ENCODE results near the gene DLG2. TPM values are rescaled to one million over a fixed set of nuclear protein-coding genes. Genes with fewer than 3 reads are reported as not detected.

Gene DLG2
- total RNA-seq, 1 donor from 2014 or later, result 2.4 TPM

DNA sequence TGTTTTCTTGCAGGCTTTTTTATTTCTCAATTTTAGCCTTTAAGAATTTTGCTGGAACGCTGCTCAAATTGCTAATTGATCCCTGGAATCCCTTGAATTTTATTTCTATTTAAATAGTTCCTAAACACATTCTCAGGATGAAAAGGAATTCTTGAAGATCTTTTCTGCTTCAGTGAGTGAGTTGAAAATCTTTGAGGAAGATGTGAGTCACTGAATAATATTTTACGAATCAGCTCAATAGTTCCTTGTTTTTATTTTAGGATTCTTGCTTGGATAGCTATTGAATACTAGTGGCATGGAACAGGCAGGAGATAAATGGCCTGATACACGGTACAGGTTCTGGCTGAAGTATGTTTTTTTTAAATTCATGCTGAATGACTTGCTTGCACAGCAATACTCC, 2146.3 kb downstream of the DLG2 start:
- H3K4me3 Mint-ChIP-seq (ENCODE audit: low read depth), result no peak overlapping the region
- peaks cover 14% of the 10 kb centered on the region for H3K27me3 Mint-ChIP-seq

DNA sequence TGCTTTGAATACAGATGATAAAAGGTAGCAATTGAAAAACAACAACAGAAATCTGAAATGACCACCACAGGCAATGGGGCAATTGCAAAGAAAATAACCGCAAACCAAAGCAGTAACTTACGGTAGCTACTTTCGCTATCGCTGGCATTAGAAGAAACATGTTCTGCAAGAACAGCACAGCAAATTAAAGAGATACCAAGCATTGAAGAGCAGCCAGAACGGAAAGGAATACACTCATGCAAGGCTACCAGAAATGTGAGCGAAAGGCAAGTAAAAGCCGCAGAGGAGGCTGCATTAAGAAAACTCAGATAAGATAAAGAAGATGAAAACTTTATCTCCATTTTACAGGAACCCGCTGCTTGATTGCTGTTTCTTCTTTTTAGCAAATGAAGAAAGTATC, 2146.9 kb downstream of the DLG2 start:
- peaks cover 1% of the 10 kb centered on the region for H3K4me1 Mint-ChIP-seq (ENCODE audit: low read depth)
- no peak for DNase-seq (ENCODE audit: low spot score, unreplicated experiment)
- H3K27me3 Mint-ChIP-seq, result peaks cover 14% of the 10 kb centered on the region
- TF ChIP-seq, protein P1, sequence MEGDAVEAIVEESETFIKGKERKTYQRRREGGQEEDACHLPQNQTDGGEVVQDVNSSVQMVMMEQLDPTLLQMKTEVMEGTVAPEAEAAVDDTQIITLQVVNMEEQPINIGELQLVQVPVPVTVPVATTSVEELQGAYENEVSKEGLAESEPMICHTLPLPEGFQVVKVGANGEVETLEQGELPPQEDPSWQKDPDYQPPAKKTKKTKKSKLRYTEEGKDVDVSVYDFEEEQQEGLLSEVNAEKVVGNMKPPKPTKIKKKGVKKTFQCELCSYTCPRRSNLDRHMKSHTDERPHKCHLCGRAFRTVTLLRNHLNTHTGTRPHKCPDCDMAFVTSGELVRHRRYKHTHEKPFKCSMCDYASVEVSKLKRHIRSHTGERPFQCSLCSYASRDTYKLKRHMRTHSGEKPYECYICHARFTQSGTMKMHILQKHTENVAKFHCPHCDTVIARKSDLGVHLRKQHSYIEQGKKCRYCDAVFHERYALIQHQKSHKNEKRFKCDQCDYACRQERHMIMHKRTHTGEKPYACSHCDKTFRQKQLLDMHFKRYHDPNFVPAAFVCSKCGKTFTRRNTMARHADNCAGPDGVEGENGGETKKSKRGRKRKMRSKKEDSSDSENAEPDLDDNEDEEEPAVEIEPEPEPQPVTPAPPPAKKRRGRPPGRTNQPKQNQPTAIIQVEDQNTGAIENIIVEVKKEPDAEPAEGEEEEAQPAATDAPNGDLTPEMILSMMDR (IDR thresholded peaks at IDR 0.05; ENCODE audit: unreplicated experiment), result no peak
- no peak overlapping the region for H3K27ac Mint-ChIP-seq
- H3K9me3 Mint-ChIP-seq (ENCODE audit: low read depth), result no peaks in the 10 kb centered on the region
- H3K4me3 Mint-ChIP-seq (ENCODE audit: low read depth), result no peak overlapping the region
- H3K36me3 Mint-ChIP-seq (ENCODE audit: insufficient read depth), result no peaks in the 10 kb centered on the region

More for the DNA sequence above, 2146.3 kb downstream of the DLG2 start:
- Mint-ChIP-seq H3K27ac (no peak overlapping the region), H3K36me3 (ENCODE audit: insufficient read depth) (no peaks in the 10 kb centered on the region), H3K4me1 (ENCODE audit: low read depth) (no peaks in the 10 kb centered on the region), H3K9me3 (ENCODE audit: low read depth) (no peaks in the 10 kb centered on the region)
- TF ChIP-seq, protein P1 (IDR thresholded peaks at IDR 0.05; ENCODE audit: unreplicated experiment), result no peak
- DNase-seq (ENCODE audit: low spot score, unreplicated experiment), result no peak

DNA sequence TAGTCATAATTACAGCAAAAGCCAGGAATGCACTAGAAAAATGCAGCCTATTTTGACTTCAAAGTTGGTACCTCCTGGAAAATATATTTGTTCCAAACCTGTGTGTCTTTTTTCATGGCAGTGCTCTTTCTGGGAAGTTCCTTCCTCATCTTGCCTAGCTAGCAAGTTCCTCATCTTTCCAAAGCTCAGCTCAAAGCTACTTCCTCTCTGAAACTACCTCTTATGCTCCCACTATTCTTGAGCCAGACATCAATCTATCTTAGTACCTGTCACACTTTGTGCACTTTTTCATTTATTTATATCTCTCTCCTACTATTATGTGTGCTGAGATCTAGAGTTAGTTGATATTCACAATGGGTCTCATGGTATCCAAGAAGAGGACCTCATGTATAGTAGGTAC, 2149.4 kb downstream of the DLG2 start:
- peaks cover 1% of the 10 kb centered on the region for H3K4me1 Mint-ChIP-seq (ENCODE audit: low read depth)
- H3K27ac Mint-ChIP-seq, result no peak overlapping the region
- H3K9me3 Mint-ChIP-seq (ENCODE audit: low read depth), result no peaks in the 10 kb centered on the region
- no peak overlapping the region for H3K4me3 Mint-ChIP-seq (ENCODE audit: low read depth)
- TF ChIP-seq, protein P1 (IDR thresholded peaks at IDR 0.05; ENCODE audit: unreplicated experiment), result no peak
- peaks cover 6% of the 10 kb centered on the region for H3K27me3 Mint-ChIP-seq
- H3K36me3 Mint-ChIP-seq (ENCODE audit: insufficient read depth), result no peaks in the 10 kb centered on the region
- no peak for DNase-seq (ENCODE audit: low spot score, unreplicated experiment)

DNA sequence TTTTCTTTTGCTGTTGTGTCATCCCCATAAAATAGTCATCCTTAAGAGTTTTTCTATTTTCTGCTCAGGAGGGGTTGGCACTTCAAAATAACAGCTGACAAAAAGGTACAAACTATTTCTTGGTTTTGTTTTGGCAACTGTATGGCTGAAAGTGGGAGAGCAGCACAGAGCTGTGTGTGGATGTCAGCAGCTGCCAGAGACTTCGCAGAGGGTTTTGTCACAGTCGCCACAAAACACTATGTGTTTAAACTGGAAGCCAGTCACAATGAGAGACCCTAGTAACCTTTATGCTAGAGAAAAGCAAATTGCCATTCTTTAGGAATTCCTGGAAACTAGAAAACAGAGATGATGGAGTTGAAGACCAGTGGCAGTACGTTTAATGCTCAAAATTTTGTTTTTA, 2151.4 kb downstream of the DLG2 start:
- H3K27me3 Mint-ChIP-seq, result peaks cover 11% of the 10 kb centered on the region
- no peaks in the 10 kb centered on the region for H3K9me3 Mint-ChIP-seq (ENCODE audit: low read depth)
- no peak for DNase-seq (ENCODE audit: low spot score, unreplicated experiment)
- peaks cover 1% of the 10 kb centered on the region for H3K4me1 Mint-ChIP-seq (ENCODE audit: low read depth)
- H3K4me3 Mint-ChIP-seq (ENCODE audit: low read depth), result no peak overlapping the region
- H3K36me3 Mint-ChIP-seq (ENCODE audit: insufficient read depth), result no peaks in the 10 kb centered on the region
- TF ChIP-seq, protein P1 (IDR thresholded peaks at IDR 0.05; ENCODE audit: unreplicated experiment), result no peak
- H3K27ac Mint-ChIP-seq, result no peak overlapping the region

DNA sequence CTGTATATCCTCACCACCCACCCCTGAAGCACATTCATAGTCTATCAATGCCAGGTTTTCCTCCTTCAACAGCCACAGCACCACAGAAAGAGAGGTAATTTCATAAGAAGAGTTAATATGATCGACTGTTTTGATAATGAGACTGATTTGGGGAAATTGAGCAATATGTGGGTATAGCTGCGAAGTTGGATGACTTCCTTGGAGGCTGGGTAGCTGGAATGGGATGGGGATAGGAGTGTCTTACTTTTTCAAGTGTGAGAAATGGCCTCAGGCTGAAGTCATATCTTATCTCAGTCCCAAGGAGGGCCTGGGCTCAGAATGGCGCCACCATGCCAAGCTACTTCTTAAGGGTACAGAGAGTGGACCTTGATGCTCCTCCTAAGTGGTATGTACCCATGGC, 2153.4 kb downstream of the DLG2 start:
- H3K27ac Mint-ChIP-seq, result no peak overlapping the region
- DNase-seq (ENCODE audit: low spot score, unreplicated experiment), result no peak
- peaks cover 6% of the 10 kb centered on the region for H3K27me3 Mint-ChIP-seq
- H3K4me1 Mint-ChIP-seq (ENCODE audit: low read depth), result peaks cover 1% of the 10 kb centered on the region
- H3K36me3 Mint-ChIP-seq (ENCODE audit: insufficient read depth), result no peaks in the 10 kb centered on the region
- no peak overlapping the region for H3K4me3 Mint-ChIP-seq (ENCODE audit: low read depth)
- TF ChIP-seq, protein P1 (IDR thresholded peaks at IDR 0.05; ENCODE audit: unreplicated experiment), result no peak
- H3K9me3 Mint-ChIP-seq (ENCODE audit: low read depth), result no peaks in the 10 kb centered on the region
